Neural cell (in vitro differentiated cells): ENCODE data around the gene TINAGL1. TPM values are rescaled to one million over a fixed set of nuclear protein-coding genes. Genes with fewer than 3 reads are reported as not detected.

Experiments used
- H2AFZ ChIP-seq: fragments of 200-600, 300-800 bp; sonication (generic), shearing (Covaris generic); 2 replicates; pipeline ENCODE4 v1.6.0; 2014; ENCODE audit warnings: low read depth, mild to moderate bottlenecking, antibody characterized with exemption, low read length, moderate library complexity
- H3F3A ChIP-seq: fragments of 200-600 bp; shearing (Covaris generic); 2 replicates; pipeline ENCODE4 v1.6.1; 2016; ENCODE audit warnings: mild to moderate bottlenecking, moderate library complexity, mixed read lengths, antibody characterized with exemption, low read length; ENCODE audit not compliant: insufficient read depth, poor library complexity, severe bottlenecking
- H3K27ac ChIP-seq: fragments of 200-600, 300-800 bp; sonication (generic), shearing (Covaris generic); 2 replicates; pipeline ENCODE4 v1.5.1; 2014; ENCODE audit warnings: mild to moderate bottlenecking, low read length, moderate library complexity
- H3K27me3 ChIP-seq: fragments of 300-800, 200-600 bp; sonication (generic), shearing (Covaris generic); 2 replicates; pipeline ENCODE4 v1.6.0; 2014; ENCODE audit warnings: mild to moderate bottlenecking, low read depth, low read length, moderate library complexity; ENCODE audit not compliant: insufficient read depth
- H3K36me3 ChIP-seq: fragments of 300-800, 200-600 bp; sonication (generic), shearing (Covaris generic); 2 replicates; pipeline ENCODE4 v1.5.1; 2014; ENCODE audit warnings: mild to moderate bottlenecking, antibody characterized with exemption, low read length, moderate library complexity; ENCODE audit not compliant: insufficient read depth
- H3K4me2 ChIP-seq: fragments of 300-800, 200-600 bp; sonication (generic), shearing (Covaris generic); 2 replicates; pipeline ENCODE4 v1.6.0; 2014; ENCODE audit warnings: mild to moderate bottlenecking, low read length
- H3K4me3 ChIP-seq: fragments of 300-800, 200-600 bp; sonication (generic), shearing (Covaris generic); 2 replicates; pipeline ENCODE4 v1.5.1; 2014; ENCODE audit warnings: mild to moderate bottlenecking, low read length, moderate library complexity
- H3K79me2 ChIP-seq: fragments of 200-600 bp; shearing (Covaris generic); replicated peaks from 2 replicates; pipeline ENCODE4 v1.6.0; 2014; ENCODE audit warnings: mild to moderate bottlenecking, low read length, moderate library complexity; ENCODE audit not compliant: insufficient read depth
- H3K9ac ChIP-seq: fragments of 300-800, 200-600 bp; sonication (generic), shearing (Covaris generic); 2 replicates; pipeline ENCODE4 v1.6.1; 2016; ENCODE audit warnings: mild to moderate bottlenecking, low read length, mixed read lengths
- H3K9me2 ChIP-seq: fragments of 200-600 bp; shearing (Covaris generic); 2 replicates; pipeline ENCODE4 v1.6.1; 2016; ENCODE audit warnings: mild to moderate bottlenecking, low read length, mixed read lengths; ENCODE audit not compliant: insufficient read depth
- H3K9me3 ChIP-seq: fragments of 200-600, 300-800 bp; sonication (generic), shearing (Covaris generic); 2 replicates; pipeline ENCODE4 v1.6.1; 2016; ENCODE audit warnings: mild to moderate bottlenecking, mixed run types, low read length, moderate library complexity, mixed read lengths
- H4K20me1 ChIP-seq: fragments of 200-600 bp; shearing (Covaris generic); 2 replicates; pipeline ENCODE4 v1.6.1; 2016; ENCODE audit warnings: mild to moderate bottlenecking, mixed run types; ENCODE audit not compliant: insufficient read depth
- EP300 ChIP-seq: fragments of 450-650 bp; conservative IDR thresholded peaks from 2 replicates; pipeline ENCODE4 v1.6.1; 2014; ENCODE audit warnings: antibody characterized with exemption, mild to moderate bottlenecking, moderate library complexity; ENCODE audit not compliant: poor library complexity, severe bottlenecking
- EZH2 ChIP-seq: fragments of 200-600, 300-800 bp; shearing (Covaris generic), sonication (generic); IDR thresholded peaks from 2 replicates; pipeline ENCODE4 v1.6.1; 2014; ENCODE audit warnings: antibody characterized with exemption, low read length, borderline replicate concordance, mild to moderate bottlenecking; ENCODE audit not compliant: insufficient read depth, poor library complexity, severe bottlenecking
- MXI1 ChIP-seq: fragments of 450-650 bp; conservative IDR thresholded peaks from 2 replicates; pipeline ENCODE4 v1.6.1; 2014; ENCODE audit warnings: antibody characterized with exemption, mild to moderate bottlenecking; ENCODE audit not compliant: poor library complexity, severe bottlenecking
- POLR2AphosphoS5 ChIP-seq: IDR thresholded peaks from 2 replicates; pipeline ENCODE4 v1.6.1; 2012
- RAD21 ChIP-seq: fragments of 450-650 bp; conservative IDR thresholded peaks from 2 replicates; pipeline ENCODE4 v1.6.1; 2014; ENCODE audit warnings: antibody characterized with exemption, mild to moderate bottlenecking, moderate library complexity
- SMC3 ChIP-seq: fragments of 450-650 bp; conservative IDR thresholded peaks from 2 replicates; pipeline ENCODE4 v1.6.1; 2014; ENCODE audit warnings: antibody characterized with exemption, mild to moderate bottlenecking, moderate library complexity; ENCODE audit not compliant: poor library complexity
- TAF1 ChIP-seq: IDR thresholded peaks from 2 replicates; pipeline ENCODE4 v1.6.1; 2012; ENCODE audit warnings: low read depth
- polyA plus RNA-seq: library from polyadenylated mRNA; depleted of rRNA; stranded (reverse); fragments of >200 nt; gene quantifications from 2 replicates; pipeline ENCODE4 v1.2.3, GENCODE V29; 2014
- TF ChIP-seq, protein P1 (sequence below): IDR thresholded peaks from 2 replicates; pipeline ENCODE4 v1.6.1; 2012; ENCODE audit warnings: borderline replicate concordance
- TF ChIP-seq, protein P2 (sequence below): fragments of 450-650 bp; IDR thresholded peaks from 2 replicates; pipeline ENCODE4 v1.5.1; 2014; ENCODE audit warnings: antibody characterized with exemption, mild to moderate bottlenecking, moderate library complexity; ENCODE audit not compliant: poor library complexity, severe bottlenecking

Gene TINAGL1
- polyA plus RNA-seq, 1 donor from 2014 or later: not detected

- Histone ChIP-seq H3K9me3 (no peaks in the 10 kb centered on the region), H3K36me3 (no peaks in the 10 kb centered on the region), H3K4me2 (no peak overlapping the region), H3K27ac (no peak overlapping the region), H3K27me3 (no peaks in the 10 kb centered on the region), H3K79me2 (no peaks in the 10 kb centered on the region), H3K4me3 (no peak overlapping the region), H3F3A (no peaks in the 10 kb centered on the region), H4K20me1 (no peaks in the 10 kb centered on the region), H3K9me2 (no peaks in the 10 kb centered on the region), H2AFZ (no peak overlapping the region), H3K9ac (no peak overlapping the region)
- TF ChIP-seq MXI1: no peak
- TF ChIP-seq, protein P1, sequence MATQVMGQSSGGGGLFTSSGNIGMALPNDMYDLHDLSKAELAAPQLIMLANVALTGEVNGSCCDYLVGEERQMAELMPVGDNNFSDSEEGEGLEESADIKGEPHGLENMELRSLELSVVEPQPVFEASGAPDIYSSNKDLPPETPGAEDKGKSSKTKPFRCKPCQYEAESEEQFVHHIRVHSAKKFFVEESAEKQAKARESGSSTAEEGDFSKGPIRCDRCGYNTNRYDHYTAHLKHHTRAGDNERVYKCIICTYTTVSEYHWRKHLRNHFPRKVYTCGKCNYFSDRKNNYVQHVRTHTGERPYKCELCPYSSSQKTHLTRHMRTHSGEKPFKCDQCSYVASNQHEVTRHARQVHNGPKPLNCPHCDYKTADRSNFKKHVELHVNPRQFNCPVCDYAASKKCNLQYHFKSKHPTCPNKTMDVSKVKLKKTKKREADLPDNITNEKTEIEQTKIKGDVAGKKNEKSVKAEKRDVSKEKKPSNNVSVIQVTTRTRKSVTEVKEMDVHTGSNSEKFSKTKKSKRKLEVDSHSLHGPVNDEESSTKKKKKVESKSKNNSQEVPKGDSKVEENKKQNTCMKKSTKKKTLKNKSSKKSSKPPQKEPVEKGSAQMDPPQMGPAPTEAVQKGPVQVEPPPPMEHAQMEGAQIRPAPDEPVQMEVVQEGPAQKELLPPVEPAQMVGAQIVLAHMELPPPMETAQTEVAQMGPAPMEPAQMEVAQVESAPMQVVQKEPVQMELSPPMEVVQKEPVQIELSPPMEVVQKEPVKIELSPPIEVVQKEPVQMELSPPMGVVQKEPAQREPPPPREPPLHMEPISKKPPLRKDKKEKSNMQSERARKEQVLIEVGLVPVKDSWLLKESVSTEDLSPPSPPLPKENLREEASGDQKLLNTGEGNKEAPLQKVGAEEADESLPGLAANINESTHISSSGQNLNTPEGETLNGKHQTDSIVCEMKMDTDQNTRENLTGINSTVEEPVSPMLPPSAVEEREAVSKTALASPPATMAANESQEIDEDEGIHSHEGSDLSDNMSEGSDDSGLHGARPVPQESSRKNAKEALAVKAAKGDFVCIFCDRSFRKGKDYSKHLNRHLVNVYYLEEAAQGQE: no peak
- TF ChIP-seq SMC3: no peak
- no peak for TF ChIP-seq EZH2
- TF ChIP-seq EP300: no peak
- TF ChIP-seq, protein P2, sequence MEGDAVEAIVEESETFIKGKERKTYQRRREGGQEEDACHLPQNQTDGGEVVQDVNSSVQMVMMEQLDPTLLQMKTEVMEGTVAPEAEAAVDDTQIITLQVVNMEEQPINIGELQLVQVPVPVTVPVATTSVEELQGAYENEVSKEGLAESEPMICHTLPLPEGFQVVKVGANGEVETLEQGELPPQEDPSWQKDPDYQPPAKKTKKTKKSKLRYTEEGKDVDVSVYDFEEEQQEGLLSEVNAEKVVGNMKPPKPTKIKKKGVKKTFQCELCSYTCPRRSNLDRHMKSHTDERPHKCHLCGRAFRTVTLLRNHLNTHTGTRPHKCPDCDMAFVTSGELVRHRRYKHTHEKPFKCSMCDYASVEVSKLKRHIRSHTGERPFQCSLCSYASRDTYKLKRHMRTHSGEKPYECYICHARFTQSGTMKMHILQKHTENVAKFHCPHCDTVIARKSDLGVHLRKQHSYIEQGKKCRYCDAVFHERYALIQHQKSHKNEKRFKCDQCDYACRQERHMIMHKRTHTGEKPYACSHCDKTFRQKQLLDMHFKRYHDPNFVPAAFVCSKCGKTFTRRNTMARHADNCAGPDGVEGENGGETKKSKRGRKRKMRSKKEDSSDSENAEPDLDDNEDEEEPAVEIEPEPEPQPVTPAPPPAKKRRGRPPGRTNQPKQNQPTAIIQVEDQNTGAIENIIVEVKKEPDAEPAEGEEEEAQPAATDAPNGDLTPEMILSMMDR: no peak
- no peak for TF ChIP-seq POLR2AphosphoS5
- TF ChIP-seq TAF1: no peak
- TF ChIP-seq RAD21: no peak
Measured at GRCh38 chr1:31628931-31629556, 52.7 kb downstream of the TINAGL1 start.

GRCh38 chr1:31632649-31633048 is 56.3 kb downstream of the TINAGL1 start:
- Histone ChIP-seq H3K4me2 (no peak overlapping the region), H3K9me2 (no peaks in the 10 kb centered on the region), H3K4me3 (no peak overlapping the region), H3F3A (no peaks in the 10 kb centered on the region), H4K20me1 (no peaks in the 10 kb centered on the region), H3K9ac (no peak overlapping the region), H3K79me2 (peaks cover 12% of the 10 kb centered on the region), H3K36me3 (no peaks in the 10 kb centered on the region), H3K9me3 (no peaks in the 10 kb centered on the region), H2AFZ (no peak overlapping the region), H3K27ac (no peak overlapping the region), H3K27me3 (no peaks in the 10 kb centered on the region)
- no peak for TF ChIP-seq POLR2AphosphoS5
- TF ChIP-seq EZH2: no peak
- no peak for TF ChIP-seq EP300
- TF ChIP-seq TAF1: no peak
- no peak for TF ChIP-seq MXI1
- TF ChIP-seq SMC3: no peak
- TF ChIP-seq RAD21: no peak
- TF ChIP-seq, protein P2: no peak
- TF ChIP-seq, protein P1: no peak
